ENCODE measurements around the gene DGCR8.

GRCh38 chr22:20132686-20133246 is 52.7 kb downstream of the DGCR8 start:
- TF ChIP-seq, protein P1, sequence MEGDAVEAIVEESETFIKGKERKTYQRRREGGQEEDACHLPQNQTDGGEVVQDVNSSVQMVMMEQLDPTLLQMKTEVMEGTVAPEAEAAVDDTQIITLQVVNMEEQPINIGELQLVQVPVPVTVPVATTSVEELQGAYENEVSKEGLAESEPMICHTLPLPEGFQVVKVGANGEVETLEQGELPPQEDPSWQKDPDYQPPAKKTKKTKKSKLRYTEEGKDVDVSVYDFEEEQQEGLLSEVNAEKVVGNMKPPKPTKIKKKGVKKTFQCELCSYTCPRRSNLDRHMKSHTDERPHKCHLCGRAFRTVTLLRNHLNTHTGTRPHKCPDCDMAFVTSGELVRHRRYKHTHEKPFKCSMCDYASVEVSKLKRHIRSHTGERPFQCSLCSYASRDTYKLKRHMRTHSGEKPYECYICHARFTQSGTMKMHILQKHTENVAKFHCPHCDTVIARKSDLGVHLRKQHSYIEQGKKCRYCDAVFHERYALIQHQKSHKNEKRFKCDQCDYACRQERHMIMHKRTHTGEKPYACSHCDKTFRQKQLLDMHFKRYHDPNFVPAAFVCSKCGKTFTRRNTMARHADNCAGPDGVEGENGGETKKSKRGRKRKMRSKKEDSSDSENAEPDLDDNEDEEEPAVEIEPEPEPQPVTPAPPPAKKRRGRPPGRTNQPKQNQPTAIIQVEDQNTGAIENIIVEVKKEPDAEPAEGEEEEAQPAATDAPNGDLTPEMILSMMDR (IDR thresholded peaks at IDR 0.05; ENCODE audit: low read depth, low read length, poor library complexity, severe bottlenecking) = no peak
- TF ChIP-seq EZH2phosphoT487 (IDR thresholded peaks at IDR 0.05; ENCODE audit: borderline replicate concordance, low read length) = no peak

Data from DOHH2 (cell line).